H1 (cell line): ENCODE results near the gene HSPA1A. TPM values are rescaled to one million over a fixed set of nuclear protein-coding genes. Genes with fewer than 3 reads are reported as not detected.

Source experiments
- ATF2 ChIP-seq: IDR thresholded peaks from 2 replicates; pipeline ENCODE4 v1.6.1; 2012; ENCODE audit warnings: low read length, inconsistent platforms
- BACH1 ChIP-seq: IDR thresholded peaks from 2 replicates; pipeline ENCODE4 v1.6.1; 2012; ENCODE audit warnings: low read length, improper control_type of control experiment
- CEBPB ChIP-seq: IDR thresholded peaks from 2 replicates; pipeline ENCODE4 v1.6.1; 2012; ENCODE audit warnings: low read depth, low read length
- EP300 ChIP-seq, 2 experiments: IDR thresholded peaks; 1 replicate in 1 of 2; 2 replicates in 1 of 2; pipeline ENCODE4 v1.6.1; 2011 to 2012; ENCODE audit warnings: low read depth in 2 of 2, low read length in 2 of 2, mild to moderate bottlenecking in 2 of 2, borderline replicate concordance in 1 of 2, inconsistent platforms in 1 of 2, moderate library complexity in 1 of 2
- HDAC6 ChIP-seq: IDR thresholded peaks from one replicate; pipeline ENCODE4 v1.7.1; 2012; ENCODE audit warnings: low read depth, mild to moderate bottlenecking, inconsistent platforms, low read length, moderate library complexity
- MAFK ChIP-seq: IDR thresholded peaks from 2 replicates; pipeline ENCODE4 v1.6.1; 2012; ENCODE audit warnings: low read depth, mild to moderate bottlenecking, improper control_type of control experiment, low read length
- NANOG ChIP-seq: IDR thresholded peaks from 2 replicates; pipeline ENCODE4 v1.6.1; 2011; ENCODE audit warnings: low read length, low read depth, mild to moderate bottlenecking, inconsistent platforms; ENCODE audit not compliant: insufficient read depth, poor library complexity, severe bottlenecking
- SAP30 ChIP-seq: fragments of 300-600 bp; sonication (generic); IDR thresholded peaks from 2 replicates; pipeline ENCODE4 v1.7.1; 2012; ENCODE audit warnings: low read length, moderate library complexity, mild to moderate bottlenecking, inconsistent platforms; ENCODE audit not compliant: insufficient read depth, insufficient replicate concordance
- SIN3A ChIP-seq, 2 experiments: IDR thresholded peaks in 1 of 2; conservative IDR thresholded peaks in 1 of 2; 2 replicates each; pipeline ENCODE4 v1.6.1; 2011 to 2012; ENCODE audit warnings: low read length in 2 of 2, improper control_type of control experiment in 1 of 2, low read depth in 1 of 2, mild to moderate bottlenecking in 1 of 2
- TAF1 ChIP-seq: IDR thresholded peaks from 2 replicates; pipeline ENCODE4 v1.6.1; 2011; ENCODE audit warnings: mild to moderate bottlenecking, low read depth, low read length
- TCF12 ChIP-seq: IDR thresholded peaks from 2 replicates; pipeline ENCODE4 v1.6.1; 2011; ENCODE audit warnings: low read depth, mild to moderate bottlenecking, low read length
- polyA plus RNA-seq, 7 experiments: library from polyadenylated mRNA; depleted of rRNA in 3 of 7; stranded (reverse) in 5 of 7; unstranded in 2 of 7; fragments of >200 nt in 5 of 7; fragments of 200-250 nt in 2 of 7; gene quantifications; 1 replicate in 5 of 7; 2 replicates in 1 of 7; 4 replicates in 1 of 7; pipeline versions ENCODE4 v1.2.1 to v1.2.3, GENCODE V29; 2011 to 2013; ENCODE audit warnings: missing spikeins in 2 of 7, mixed read lengths in 2 of 7
- total RNA-seq: library from RNA; stranded (reverse); fragmentation: NEBNext Ultra II Directional; extraction: Animal tissue kit (Norgen Biotek cat#: 25700); gene quantifications from 2 replicates; pipeline ENCODE4 v1.2.1, GENCODE V29; 2021

Gene HSPA1A
- total and polyA plus RNA-seq, 2 of the 8 experiments (the other 6 are each of a cell fraction or from before 2014, with no cell fraction given): 40.7 to 54.0 TPM

- 0 out of 2 replicates have a peak, but pooled peaks have one; percentile 24 for TF ChIP-seq CEBPB
- peak; percentile 88 for TF ChIP-seq BACH1
- TF ChIP-seq SIN3A (conservative IDR thresholded peaks at IDR 0.05 in 1 of 2, IDR thresholded peaks at IDR 0.05 in 1 of 2; ENCODE audit: low read depth in 1 of 2, low read length in 2 of 2): 0 out of 4 replicates have a peak, but pooled peaks of 1 of the 2 experiments have one; percentile 20
- peak; percentile 55 for TF ChIP-seq SAP30
- peak; percentile 84 for TF ChIP-seq MAFK
- TF ChIP-seq NANOG: no peak
- TF ChIP-seq TAF1: peak; percentile 81; the same call in 1 of the 2 replicates
- no peak for TF ChIP-seq EP300 (IDR thresholded peaks at IDR 0.05; ENCODE audit: borderline replicate concordance in 1 of 2, low read depth in 2 of 2, low read length in 2 of 2)
- no peak for TF ChIP-seq ATF2
- TF ChIP-seq HDAC6: no peak
- TF ChIP-seq TCF12: no peak
- TF ChIP-seq, all 59 proteins: peak for 9
These were observed 6.9 kb downstream of the HSPA1A start (continued) for GRCh38 chr6:31822036-31822821.
